K562 (cell line): ENCODE results near the gene MPZL3.

ENCODE experiments used
- CREM ChIP-seq: IDR thresholded peaks from 2 replicates; pipeline ENCODE4 v1.6.1; 2014; ENCODE audit warnings: antibody characterized with exemption, low read depth
- POLR2AphosphoS5 ChIP-seq: IDR thresholded peaks from 2 replicates; pipeline ENCODE4 v1.6.1; 2011; ENCODE audit warnings: mild to moderate bottlenecking, low read depth, low read length, moderate library complexity; ENCODE audit not compliant: control insufficient read depth, insufficient read depth
- TF ChIP-seq, protein P1 (sequence below): fragments of 250-450 bp; sonication (Bioruptor Pico); IDR thresholded peaks from 2 replicates; pipeline ENCODE4 v1.5.0; 2021

DNA sequence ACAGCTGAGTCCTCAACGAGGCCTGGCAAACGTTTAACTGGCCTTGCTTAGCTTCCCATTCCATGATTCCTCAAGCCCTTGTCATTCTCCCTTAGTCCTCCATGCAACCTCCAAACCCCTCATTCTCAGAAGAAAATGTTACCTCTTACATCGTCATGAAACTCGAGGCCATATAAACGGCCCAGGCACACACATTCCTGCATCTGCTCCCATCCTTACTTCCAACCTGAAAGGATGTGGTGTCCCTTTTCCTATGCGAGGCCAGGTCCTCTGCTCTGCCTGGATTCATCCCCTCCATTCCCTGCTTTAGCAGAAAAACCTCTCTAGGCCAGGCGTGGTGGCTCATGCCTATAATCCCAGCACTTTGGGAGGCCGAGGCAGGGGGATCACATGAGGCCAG is 9.0 kb downstream of the MPZL3 start:
- TF ChIP-seq, protein P1, sequence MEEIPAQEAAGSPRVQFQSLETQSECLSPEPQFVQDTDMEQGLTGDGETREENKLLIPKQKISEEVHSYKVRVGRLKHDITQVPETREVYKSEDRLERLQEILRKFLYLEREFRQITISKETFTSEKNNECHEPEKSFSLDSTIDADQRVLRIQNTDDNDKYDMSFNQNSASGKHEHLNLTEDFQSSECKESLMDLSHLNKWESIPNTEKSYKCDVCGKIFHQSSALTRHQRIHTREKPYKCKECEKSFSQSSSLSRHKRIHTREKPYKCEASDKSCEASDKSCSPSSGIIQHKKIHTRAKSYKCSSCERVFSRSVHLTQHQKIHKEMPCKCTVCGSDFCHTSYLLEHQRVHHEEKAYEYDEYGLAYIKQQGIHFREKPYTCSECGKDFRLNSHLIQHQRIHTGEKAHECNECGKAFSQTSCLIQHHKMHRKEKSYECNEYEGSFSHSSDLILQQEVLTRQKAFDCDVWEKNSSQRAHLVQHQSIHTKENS (CRISPR knock-in tag): no peak
- TF ChIP-seq POLR2AphosphoS5: no peak
- no peak for TF ChIP-seq CREM
